H1 (cell line): Measurements from ENCODE around the gene DGKK. TPM values are rescaled to one million over a fixed set of nuclear protein-coding genes. Genes with fewer than 3 reads are reported as not detected.

Source experiments
- CTCF ChIA-PET: fragments of 300-600 bp; sonication (Branson Sonifier 250); formaldehyde crosslinking; loops from one replicate; lab custom pipeline; 2021; ENCODE audit not compliant: partially characterized antibody; lab: Charles Lee
- POLR2A ChIA-PET: fragments of 300-600 bp; sonication (Branson Sonifier 250); formaldehyde crosslinking; loops from one replicate; lab custom pipeline; 2021; ENCODE audit warnings: inconsistent platforms; ENCODE audit not compliant: partially characterized antibody; lab: Charles Lee
- DNase-seq, 2 experiments: peaks; one replicate each; pipeline versions ENCODE4 v3.0.0 to v3.0.0-alpha.2; 2010 to 2022; ENCODE audit warnings: low spot score in 2 of 2, low read depth in 1 of 2, mixed read lengths in 1 of 2
- FAIRE-seq: peaks from 2 replicates; lab custom pipeline; 2011; peaks lifted over from hg19 to GRCh38; lab: Jason Lieb, UNC
- H2AFZ ChIP-seq: 2 replicates; pipeline ENCODE4 v1.8.1; 2012; ENCODE audit warnings: low read length, inconsistent platforms
- H2AK5ac ChIP-seq: 2 replicates; pipeline ENCODE4 v1.6.1; 2013; ENCODE audit warnings: low read depth, low read length
- H2BK120ac ChIP-seq: replicated peaks from 2 replicates; pipeline ENCODE3; 2013; ENCODE audit warnings: low read depth, low read length, inconsistent platforms
- H2BK12ac ChIP-seq: 2 replicates; pipeline ENCODE4 v1.6.1; 2013; ENCODE audit warnings: low read depth, low read length
- H2BK15ac ChIP-seq: 2 replicates; pipeline ENCODE4 v1.6.1; 2013; ENCODE audit warnings: low read length
- H2BK20ac ChIP-seq: 2 replicates; pipeline ENCODE4 v1.6.1; 2013; ENCODE audit warnings: low read length
- H2BK5ac ChIP-seq: 2 replicates; pipeline ENCODE4 v1.6.1; 2013; ENCODE audit warnings: low read depth, low read length
- H3K14ac ChIP-seq: 2 replicates; pipeline ENCODE4 v1.6.1; 2013; ENCODE audit warnings: inconsistent platforms; ENCODE audit not compliant: insufficient read length
- H3K18ac ChIP-seq: 2 replicates; pipeline ENCODE4 v1.6.1; 2013; ENCODE audit warnings: low read length; ENCODE audit errors: extremely low read depth
- H3K23ac ChIP-seq: 2 replicates; pipeline ENCODE4 v1.6.1; 2013; ENCODE audit warnings: inconsistent platforms; ENCODE audit not compliant: insufficient read length
- H3K23me2 ChIP-seq: 2 replicates; pipeline ENCODE4 v1.6.1; 2013; ENCODE audit warnings: low read depth, low read length
- H3K27ac ChIP-seq: 2 replicates; pipeline ENCODE4 v1.6.1; 2011; ENCODE audit warnings: low read depth, low read length, inconsistent platforms
- H3K27me3 ChIP-seq, 4 experiments: replicated peaks in 1 of 4; 1 replicate in 1 of 4; 2 replicates in 3 of 4; pipeline versions ENCODE4 v1.6.1 to v1.8.1; 2011 to 2013; ENCODE audit warnings: low read length in 3 of 4, mild to moderate bottlenecking in 3 of 4, inconsistent platforms in 2 of 4, mixed read lengths in 2 of 4, moderate library complexity in 1 of 4; ENCODE audit not compliant: control insufficient read depth in 3 of 4, insufficient read depth in 3 of 4; ENCODE audit errors: extremely low read depth in 1 of 4
- H3K36me3 ChIP-seq, 4 experiments: 2 replicates each; pipeline versions ENCODE4 v1.6.1 to v1.8.1; 2011 to 2013; ENCODE audit warnings: mild to moderate bottlenecking in 4 of 4, low read length in 3 of 4, moderate library complexity in 2 of 4, control low read depth in 1 of 4, inconsistent platforms in 1 of 4; ENCODE audit not compliant: insufficient read depth in 4 of 4, control insufficient read depth in 2 of 4
- H3K4ac ChIP-seq: replicated peaks from 2 replicates; pipeline ENCODE3; 2013; ENCODE audit warnings: low read length, low read depth, mixed read lengths, inconsistent platforms; ENCODE audit not compliant: insufficient read length
- H3K4me1 ChIP-seq, 4 experiments: replicated peaks in 1 of 4; 1 replicate in 1 of 4; 2 replicates in 3 of 4; pipeline versions ENCODE4 v1.6.1 to v1.8.1; 2011 to 2013; ENCODE audit warnings: low read length in 3 of 4, inconsistent platforms in 2 of 4, mixed read lengths in 1 of 4; ENCODE audit not compliant: insufficient read depth in 4 of 4, control insufficient read depth in 3 of 4
- H3K4me2 ChIP-seq, 2 experiments: 2 replicates each; pipeline versions ENCODE4 v1.6.1 to v1.8.1; 2011 to 2013; ENCODE audit warnings: low read depth in 2 of 2, low read length in 2 of 2, control low read depth in 1 of 2, inconsistent platforms in 1 of 2, mild to moderate bottlenecking in 1 of 2; ENCODE audit not compliant: insufficient read depth in 1 of 2
- H3K4me3 ChIP-seq, 4 experiments: fragments of 200-600, 300-600 bp in 1 of 4; sonication (generic), shearing (Covaris generic), sonication (Bioruptor Twin) in 1 of 4; 2 replicates each; pipeline versions ENCODE4 v1.5.1 to v1.8.1; 2011 to 2016; ENCODE audit warnings: low read length in 4 of 4, low read depth in 3 of 4, control low read depth in 2 of 4, inconsistent platforms in 2 of 4, mild to moderate bottlenecking in 2 of 4, mixed read lengths in 1 of 4, moderate library complexity in 1 of 4; ENCODE audit not compliant: insufficient read depth in 2 of 4; ENCODE audit errors: extremely low read depth in 1 of 4
- H3K56ac ChIP-seq: replicated peaks from 2 replicates; pipeline ENCODE3; 2013; ENCODE audit warnings: low read depth, mild to moderate bottlenecking, mixed read lengths, low read length, inconsistent platforms; ENCODE audit not compliant: insufficient read length
- H3K79me1 ChIP-seq: 2 replicates; pipeline ENCODE4 v1.6.1; 2013; ENCODE audit warnings: low read depth, low read length, control low read depth
- H3K79me2 ChIP-seq, 2 experiments: 2 replicates each; pipeline versions ENCODE4 v1.6.1 to v1.8.1; 2012 to 2013; ENCODE audit warnings: low read length in 2 of 2, mild to moderate bottlenecking in 2 of 2, inconsistent platforms in 1 of 2; ENCODE audit not compliant: insufficient read depth in 2 of 2, control insufficient read depth in 1 of 2
- H3K9ac ChIP-seq, 4 experiments: replicated peaks in 1 of 4; 1 replicate in 1 of 4; 2 replicates in 3 of 4; pipeline versions ENCODE4 v1.6.1 to v1.8.1; 2011 to 2013; ENCODE audit warnings: low read depth in 3 of 4, low read length in 3 of 4, control low read depth in 2 of 4, mild to moderate bottlenecking in 2 of 4, moderate library complexity in 2 of 4, inconsistent platforms in 1 of 4; ENCODE audit errors: extremely low read depth in 1 of 4
- H3K9me3 ChIP-seq, 2 experiments: 2 replicates each; pipeline versions ENCODE4 v1.6.1 to v1.8.1; 2012 to 2013; ENCODE audit warnings: mild to moderate bottlenecking in 2 of 2, moderate library complexity in 2 of 2, control low read depth in 1 of 2, inconsistent platforms in 1 of 2, low read depth in 1 of 2, low read length in 1 of 2, mixed read lengths in 1 of 2; ENCODE audit not compliant: insufficient read depth in 2 of 2
- H4K20me1 ChIP-seq, 2 experiments: replicated peaks in 1 of 2; 2 replicates each; pipeline versions ENCODE3 to v1.8.1; 2011 to 2013; ENCODE audit warnings: inconsistent platforms in 2 of 2, low read length in 2 of 2, mild to moderate bottlenecking in 1 of 2; ENCODE audit not compliant: insufficient read depth in 2 of 2, control insufficient read depth in 1 of 2
- H4K5ac ChIP-seq: 2 replicates; pipeline ENCODE4 v1.6.1; 2013; ENCODE audit warnings: low read length, low read depth, mixed read lengths, inconsistent platforms; ENCODE audit not compliant: insufficient read length
- H4K8ac ChIP-seq: 2 replicates; pipeline ENCODE4 v1.8.0; 2013; ENCODE audit warnings: mild to moderate bottlenecking, moderate library complexity, low read length, inconsistent platforms; ENCODE audit not compliant: insufficient read depth; ENCODE audit errors: extremely low read depth
- H4K91ac ChIP-seq: replicated peaks from 2 replicates; pipeline ENCODE3; 2013; ENCODE audit warnings: low read length, mixed read lengths, inconsistent platforms; ENCODE audit not compliant: insufficient read length
- ATF3 ChIP-seq: IDR thresholded peaks from 2 replicates; pipeline ENCODE4 v1.6.1; 2011; ENCODE audit warnings: low read depth, mild to moderate bottlenecking, low read length; ENCODE audit not compliant: insufficient read depth
- BRCA1 ChIP-seq: IDR thresholded peaks from 2 replicates; pipeline ENCODE4 v1.6.1; 2012; ENCODE audit warnings: low read depth, low read length, improper control_type of control experiment
- CBX5 ChIP-seq: fragments of 300-800, 300-1000 bp; sonication (generic); IDR thresholded peaks from 2 replicates; pipeline ENCODE4 v1.7.1; 2016; ENCODE audit warnings: antibody characterized with exemption, low read length, low read depth
- CBX8 ChIP-seq: fragments of 300-800, 300-1000 bp; sonication (generic); IDR thresholded peaks from 2 replicates; pipeline ENCODE4 v1.7.1; 2016; ENCODE audit warnings: low read depth, low read length, borderline replicate concordance
- CEBPB ChIP-seq: IDR thresholded peaks from 2 replicates; pipeline ENCODE4 v1.6.1; 2012; ENCODE audit warnings: low read depth, low read length
- CREB1 ChIP-seq: IDR thresholded peaks from 2 replicates; pipeline ENCODE4 v1.6.1; 2012; ENCODE audit warnings: inconsistent platforms
- FOSL1 ChIP-seq: IDR thresholded peaks from 2 replicates; pipeline ENCODE4 v1.6.1; 2011; ENCODE audit warnings: mild to moderate bottlenecking, low read depth, low read length, moderate library complexity; ENCODE audit not compliant: insufficient read depth
- KDM5A ChIP-seq: fragments of 200-600 bp; IDR thresholded peaks from 2 replicates; pipeline ENCODE4 v1.7.1; 2012; ENCODE audit warnings: mild to moderate bottlenecking, low read length, inconsistent platforms, mixed read lengths
- PHF8 ChIP-seq: fragments of 200-600 bp; sonication (generic); conservative IDR thresholded peaks from 2 replicates; pipeline ENCODE4 v1.7.1; 2012; ENCODE audit warnings: low read depth, mild to moderate bottlenecking, inconsistent platforms, low read length, moderate library complexity
- POLR2A ChIP-seq, 2 experiments: IDR thresholded peaks; 1 replicate in 1 of 2; 2 replicates in 1 of 2; pipeline ENCODE4 v1.6.1; 2011; ENCODE audit warnings: low read depth in 2 of 2, low read length in 2 of 2, mild to moderate bottlenecking in 2 of 2; ENCODE audit errors: control extremely low read depth in 1 of 2
- RXRA ChIP-seq: IDR thresholded peaks from 2 replicates; pipeline ENCODE4 v1.6.1; 2011; ENCODE audit warnings: low read depth, mild to moderate bottlenecking, low read length, moderate library complexity; ENCODE audit not compliant: insufficient read depth
- SIN3A ChIP-seq, 2 experiments: IDR thresholded peaks in 1 of 2; conservative IDR thresholded peaks in 1 of 2; 2 replicates each; pipeline ENCODE4 v1.6.1; 2011 to 2012; ENCODE audit warnings: low read length in 2 of 2, improper control_type of control experiment in 1 of 2, low read depth in 1 of 2, mild to moderate bottlenecking in 1 of 2
- TAF7 ChIP-seq: optimal IDR thresholded peaks from 2 replicates; pipeline ENCODE3; 2011; ENCODE audit warnings: low read depth, mild to moderate bottlenecking, inconsistent platforms, low read length, moderate library complexity, borderline replicate concordance
- USF2 ChIP-seq: IDR thresholded peaks from 2 replicates; pipeline ENCODE4 v1.6.1; 2011; ENCODE audit warnings: low read length, improper control_type of control experiment
- YY1 ChIP-seq: IDR thresholded peaks from 2 replicates; pipeline ENCODE4 v1.6.1; 2011; ENCODE audit warnings: low read depth, mild to moderate bottlenecking, low read length
- polyA plus RNA-seq, 7 experiments: library from polyadenylated mRNA; depleted of rRNA in 3 of 7; stranded (reverse) in 5 of 7; unstranded in 2 of 7; fragments of >200 nt in 5 of 7; fragments of 200-250 nt in 2 of 7; gene quantifications; 1 replicate in 5 of 7; 2 replicates in 1 of 7; 4 replicates in 1 of 7; pipeline versions ENCODE4 v1.2.1 to v1.2.3, GENCODE V29; 2011 to 2013; ENCODE audit warnings: missing spikeins in 2 of 7, mixed read lengths in 2 of 7
- total RNA-seq: library from RNA; stranded (reverse); fragmentation: NEBNext Ultra II Directional; extraction: Animal tissue kit (Norgen Biotek cat#: 25700); gene quantifications from 2 replicates; pipeline ENCODE4 v1.2.1, GENCODE V29; 2021

Gene DGKK
- total and polyA plus RNA-seq, 2 of the 8 experiments (the other 6 are each of a cell fraction or from before 2014, with no cell fraction given): 4.9 to 19.2 TPM

DNA sequence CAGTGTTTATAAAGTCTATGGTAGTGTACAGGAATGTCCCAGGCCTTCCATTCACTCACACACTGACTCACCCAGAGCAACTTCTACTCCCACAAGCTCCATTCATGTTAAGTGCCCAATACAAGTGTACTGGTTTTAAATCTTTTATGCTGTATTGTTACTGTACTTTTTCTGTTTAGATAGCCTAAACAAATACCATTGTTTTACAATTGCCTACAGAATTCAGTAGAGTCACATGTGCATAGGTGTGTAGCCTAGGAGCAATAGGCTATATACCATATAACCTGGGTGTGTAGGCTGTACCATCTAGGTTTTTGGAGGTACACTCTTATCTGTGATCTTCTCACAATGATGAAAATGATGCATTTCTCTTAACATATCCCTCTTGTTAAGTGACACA lies 126.7 kb downstream of the DGKK start:
- Histone ChIP-seq H2BK5ac (no peak overlapping the region), H4K8ac (no peak overlapping the region), H2AK5ac (no peak overlapping the region), H2AFZ (no peak overlapping the region), H3K79me2 (no peaks in the 10 kb centered on the region), H3K9me3 (no peaks in the 10 kb centered on the region), H3K18ac (no peak overlapping the region), H3K23ac (no peak overlapping the region), H2BK120ac (no peak overlapping the region), H3K27me3 (no peaks in the 10 kb centered on the region), H2BK12ac (no peak overlapping the region), H3K14ac (no peak overlapping the region), H4K5ac (no peak overlapping the region), H2BK15ac (no peak overlapping the region), H3K23me2 (no peaks in the 10 kb centered on the region), H3K4me2 (no peak overlapping the region), H3K79me1 (no peaks in the 10 kb centered on the region), H4K91ac (no peak overlapping the region), H3K4me1 (no peaks in the 10 kb centered on the region), H3K9ac (no peak overlapping the region), H3K36me3 (no peaks in the 10 kb centered on the region), H3K4ac (no peak overlapping the region), H3K27ac (no peak overlapping the region), H4K20me1 (no peaks in the 10 kb centered on the region), H3K4me3 (no peak overlapping the region), H2BK20ac (no peak overlapping the region), H3K56ac (no peak overlapping the region)
- ChIA-PET CTCF (interaction anchor here (0.7 to 1.8 kb wide), 3 partner anchors 10 to 244 kb away, joined by 3 to 7 read pairs (median 3); no protein-coding TSS in a partner anchor), POLR2A (no interaction called here)
- FAIRE-seq (no peak), DNase-seq (no peak)
- TF ChIP-seq FOSL1 (no peak), SIN3A (conservative IDR thresholded peaks at IDR 0.05 in 1 of 2, IDR thresholded peaks at IDR 0.05 in 1 of 2; ENCODE audit: low read depth in 1 of 2, low read length in 2 of 2) (no peak), PHF8 (no peak), YY1 (no peak), CBX5 (no peak), TAF7 (no peak), CBX8 (no peak), BRCA1 (no peak), RXRA (no peak), KDM5A (no peak), CREB1 (no peak), POLR2A (IDR thresholded peaks at IDR 0.05; ENCODE audit: control extremely low read depth in 1 of 2, low read depth in 2 of 2, low read length in 2 of 2) (no peak), USF2 (no peak), CEBPB (no peak), ATF3 (no peak)
